OCI-LY7 (cell line): ENCODE results near the gene GRID1. TPM values are rescaled to one million over a fixed set of nuclear protein-coding genes. Genes with fewer than 3 reads are reported as not detected.

Source experiments
- BruUV-seq: library from RNA; stranded (reverse); fragments of 400-500 nt; replicated peaks from 2 replicates; lab custom pipeline; 2021; lab: Mats Ljungman, UMichigan
- CTCF ChIA-PET: fragments of 300-600 bp; sonication (Branson Sonifier 250); formaldehyde crosslinking; loops from one replicate; lab custom pipeline; 2022; ENCODE audit warnings: antibody characterized with exemption; ENCODE audit not compliant: unreplicated experiment; lab: Charles Lee
- POLR2A ChIA-PET: fragments of 300-600 bp; sonication (Branson Sonifier 250); formaldehyde crosslinking; loops from one replicate; lab custom pipeline; 2022; ENCODE audit warnings: antibody characterized with exemption; lab: Charles Lee
- DNase-seq: peaks from one replicate; pipeline ENCODE4 v3.0.0-alpha.2; 2015; ENCODE audit warnings: low spot score
- H2AFZ ChIP-seq: fragments of 200-600 bp; sonication (generic), shearing (Covaris generic); 2 replicates; pipeline ENCODE4 v1.6.1; 2014; ENCODE audit warnings: mild to moderate bottlenecking, antibody characterized with exemption, low read length, moderate library complexity
- H3K27ac ChIP-seq: fragments of 200-600 bp; sonication (generic); 2 replicates; pipeline ENCODE4 v1.5.1; 2014; ENCODE audit warnings: mixed run types, low read depth, mild to moderate bottlenecking, moderate library complexity, low read length, inconsistent platforms; ENCODE audit not compliant: poor library complexity, severe bottlenecking
- H3K36me3 ChIP-seq: fragments of 200-600 bp; sonication (generic); 2 replicates; pipeline ENCODE4 v1.6.1; 2014; ENCODE audit warnings: mild to moderate bottlenecking, antibody characterized with exemption, low read length, moderate library complexity, mixed read lengths; ENCODE audit not compliant: insufficient read depth
- H3K4me1 ChIP-seq: fragments of 200-600 bp; sonication (generic); 2 replicates; pipeline ENCODE4 v1.5.1; 2014; ENCODE audit warnings: mild to moderate bottlenecking, low read length; ENCODE audit not compliant: insufficient read depth, poor library complexity, severe bottlenecking
- H3K4me2 ChIP-seq: fragments of 200-600 bp; sonication (generic); 2 replicates; pipeline ENCODE4 v1.6.1; 2014; ENCODE audit warnings: mild to moderate bottlenecking, low read length
- H3K4me3 ChIP-seq: fragments of 200-600 bp; sonication (generic); 2 replicates; pipeline ENCODE4 v1.5.1; 2014; ENCODE audit warnings: mild to moderate bottlenecking, low read depth, low read length; ENCODE audit not compliant: poor library complexity, severe bottlenecking
- H3K79me2 ChIP-seq: fragments of 200-600 bp; sonication (generic); 2 replicates; pipeline ENCODE4 v1.6.1; 2016; ENCODE audit warnings: low read depth, mild to moderate bottlenecking, low read length, moderate library complexity, mixed read lengths; ENCODE audit not compliant: insufficient read depth
- H3K9me2 ChIP-seq: fragments of 200-600 bp; sonication (generic); 2 replicates; pipeline ENCODE4 v1.6.1; 2016; ENCODE audit warnings: mild to moderate bottlenecking, low read length, mixed read lengths; ENCODE audit not compliant: insufficient read depth
- H3K9me3 ChIP-seq: fragments of 200-600 bp; sonication (generic); 2 replicates; pipeline ENCODE4 v1.6.1; 2014; ENCODE audit warnings: mild to moderate bottlenecking, mixed run types, low read length, mixed read lengths
- H4K20me1 ChIP-seq: fragments of 200-600 bp; sonication (generic); 2 replicates; pipeline ENCODE4 v1.6.1; 2014; ENCODE audit warnings: mild to moderate bottlenecking, antibody characterized with exemption, low read length, moderate library complexity, mixed read lengths; ENCODE audit not compliant: insufficient read depth
- CTCF ChIP-seq: fragments of 200-600 bp; sonication (generic); conservative IDR thresholded peaks from 2 replicates; pipeline ENCODE4 v1.5.1; 2014; ENCODE audit warnings: mild to moderate bottlenecking, antibody characterized with exemption, low read length, moderate library complexity, mixed read lengths
- EZH2phosphoT487 ChIP-seq: fragments of 200-600 bp; sonication (generic); IDR thresholded peaks from 2 replicates; pipeline ENCODE4 v1.6.1; 2018; ENCODE audit warnings: low read depth, borderline replicate concordance, mild to moderate bottlenecking, mixed run types, antibody characterized with exemption, low read length, moderate library complexity, mixed read lengths
- intact Hi-C: fragments of 100-400 bp; cut with micrococcal nuclease; formaldehyde crosslinking; loops from one replicate; pipeline ENCODE4 v1.10.0; 2022; ENCODE audit not compliant: unreplicated experiment
- total RNA-seq, 2 experiments: library from RNA; depleted of rRNA in 1 of 2; stranded (reverse); fragments of >200 nt in 1 of 2; shearing (Covaris generic) in 1 of 2; gene quantifications; 2 replicates each; pipeline ENCODE4 v1.2.3, GENCODE V29; 2014 to 2022

GRID1 gene
- total RNA-seq, 2 experiments from 2014 or later, result 1.6 to 3.7 TPM

- intact Hi-C loops, result no loop called here
- TF ChIP-seq CTCF (no peak), EZH2phosphoT487 (no peak)
- Histone ChIP-seq H3K4me3 (no peak overlapping the region), H3K27ac (no peak overlapping the region), H3K79me2 (no peaks in the 10 kb centered on the region), H4K20me1 (no peaks in the 10 kb centered on the region), H3K36me3 (no peaks in the 10 kb centered on the region), H3K9me3 (no peaks in the 10 kb centered on the region), H3K4me2 (no peak overlapping the region), H3K4me1 (no peaks in the 10 kb centered on the region), H3K9me2 (no peaks in the 10 kb centered on the region), H2AFZ (no peak overlapping the region)
- CTCF ChIA-PET, result no interaction called here
- DNase-seq, result no peak
- POLR2A ChIA-PET, result interaction anchor here (0.7 kb wide), 1 partner anchor 601 kb away, joined by 3 read pairs; no protein-coding TSS in a partner anchor
- BruUV-seq, result no TSS peak
Observed at GRCh38 chr10:85794553-85794952, 572.0 kb downstream of the GRID1 start.

- Histone ChIP-seq H4K20me1 (no peaks in the 10 kb centered on the region), H3K36me3 (no peaks in the 10 kb centered on the region), H3K4me1 (no peaks in the 10 kb centered on the region), H3K79me2 (no peaks in the 10 kb centered on the region), H3K27ac (no peak overlapping the region), H3K4me3 (no peak overlapping the region), H3K4me2 (no peak overlapping the region), H3K9me3 (no peaks in the 10 kb centered on the region), H2AFZ (no peak overlapping the region), H3K9me2 (no peaks in the 10 kb centered on the region)
- no peak; the same call in 1 of the 2 replicates for TF ChIP-seq CTCF
- TF ChIP-seq EZH2phosphoT487, result no peak
- BruUV-seq, result no TSS peak
- intact Hi-C loops, result no loop called here
- ChIA-PET CTCF (no interaction called here), POLR2A (interaction anchor here (1.1 kb wide), 1 partner anchor 11 kb away, joined by 3 read pairs; no protein-coding TSS in a partner anchor)
- DNase-seq, result no peak
Observed at GRCh38 chr10:85792533-85792858, 574.1 kb downstream of the GRID1 start.

GRCh38 chr10:85791818-85792532, 574.6 kb downstream of the GRID1 start:
- H3K9me2 ChIP-seq, result no peaks in the 10 kb centered on the region
- H3K36me3 ChIP-seq, result no peaks in the 10 kb centered on the region
- POLR2A ChIA-PET, result interaction anchor here (1.1 kb wide), 2 partner anchors 12 to 34 kb away, joined by 3 read pairs; no protein-coding TSS in a partner anchor
- peak; percentile 67 for TF ChIP-seq CTCF
- no peak for TF ChIP-seq EZH2phosphoT487
- no TSS peak for BruUV-seq
- H3K79me2 ChIP-seq, result no peaks in the 10 kb centered on the region
- no peaks in the 10 kb centered on the region for H3K4me1 ChIP-seq
- H3K4me2 ChIP-seq, result no peak overlapping the region
- H2AFZ ChIP-seq, result no peak overlapping the region
- no peak overlapping the region for H3K27ac ChIP-seq
- no peak overlapping the region for H3K4me3 ChIP-seq
- DNase-seq, result peak; percentile 4
- no peaks in the 10 kb centered on the region for H4K20me1 ChIP-seq
- CTCF ChIA-PET, result no interaction called here
- H3K9me3 ChIP-seq, result no peaks in the 10 kb centered on the region
- intact Hi-C loops, result no loop called here
